A204.1 (cell line): ENCODE data around the gene SLC6A12.
"Not testable (repeated sequence)": the region's sequence is repeated elsewhere in the genome, so short reads cannot be mapped to it uniquely, and the experiment has no call there.

Source experiments
- FAIRE-seq: peaks from 2 replicates; lab custom pipeline; 2012; peaks lifted over from hg19 to GRCh38; lab: Jason Lieb, UNC

The SLC6A12 gene

DNA sequence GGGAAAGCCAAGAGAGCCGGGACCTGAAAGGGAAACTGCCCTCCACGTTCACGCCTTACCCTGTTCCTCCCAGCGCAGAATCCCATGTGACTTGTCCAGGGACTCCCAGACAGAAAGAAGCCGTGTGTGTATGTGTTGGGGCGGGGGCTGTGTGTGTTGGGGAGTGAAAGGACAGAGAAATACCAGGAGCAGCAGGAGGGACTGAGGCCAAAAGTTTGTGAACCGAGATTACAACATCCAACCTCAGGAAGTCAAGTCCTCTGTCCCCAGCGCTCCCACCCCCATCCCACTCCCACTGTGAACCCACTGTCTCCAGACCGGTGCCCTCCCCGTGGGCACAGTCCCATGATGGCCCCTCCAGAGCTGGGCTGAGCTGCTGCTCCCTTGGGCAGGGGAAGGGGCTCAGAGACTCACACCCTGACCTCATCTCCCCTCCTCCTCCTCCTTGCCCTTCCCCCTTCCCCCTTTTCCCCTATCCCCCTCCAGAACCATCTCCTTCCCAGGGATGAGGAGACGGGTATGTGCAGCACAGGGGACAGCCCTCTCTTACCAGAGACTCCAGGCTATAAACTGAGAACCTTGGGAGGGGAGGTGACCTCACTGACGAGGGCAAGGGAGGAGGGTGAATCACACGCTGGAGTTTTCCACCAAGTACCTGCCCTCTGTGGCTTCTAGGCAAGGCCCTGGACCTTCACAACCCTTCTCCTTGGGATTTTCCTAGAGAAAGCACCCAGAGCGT lies at the start of gene SLC6A12:
Gene SLC6A12 (minus strand): TSS at position 155 of the 739 bp plus-strand sequence. CDS start 4,171 bp downstream, outside the sequence.
- no peak for FAIRE-seq

DNA sequence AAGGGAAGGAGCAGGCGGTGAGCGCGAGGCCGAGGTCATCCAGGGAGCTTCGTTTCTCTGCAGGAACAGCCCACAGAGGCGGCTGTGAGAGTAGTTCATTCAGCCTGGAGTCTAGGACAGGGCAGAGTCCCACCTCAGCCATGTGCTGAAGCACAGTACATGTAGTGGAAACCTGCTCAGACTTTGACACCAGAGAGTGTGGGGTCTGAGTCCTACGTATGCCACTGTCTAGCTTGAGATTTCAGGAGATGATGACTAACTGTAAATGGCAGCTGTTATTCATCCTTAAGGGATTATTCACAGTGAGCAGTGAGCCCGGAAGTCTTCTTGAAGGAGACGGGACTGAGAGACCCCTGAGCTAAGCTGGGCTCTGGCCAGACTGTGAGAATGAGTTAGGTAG lies 49.6 kb upstream of the SLC6A12 start:
- FAIRE-seq: no peak

DNA sequence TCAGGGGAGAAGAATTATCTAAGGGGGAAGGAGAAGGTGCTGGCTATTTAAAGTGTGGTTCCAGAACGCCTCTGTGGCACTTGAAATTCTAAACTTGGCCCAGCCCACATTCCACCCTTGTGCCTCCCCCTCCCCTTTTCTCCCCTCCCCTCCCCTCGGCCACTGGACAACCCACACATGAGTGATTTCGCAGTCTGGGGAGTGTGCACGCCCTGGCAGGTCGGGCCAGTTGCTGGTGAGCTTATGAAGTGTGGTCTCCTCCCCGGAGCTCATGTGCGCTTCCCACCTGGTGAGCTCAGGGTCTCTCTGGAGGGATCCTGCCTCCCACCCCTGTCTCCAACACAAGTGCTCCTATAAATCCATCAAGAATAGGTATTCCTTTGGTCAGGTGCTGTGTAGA lies 48.9 kb upstream of the SLC6A12 start, which contains the start of gene SLC6A13:
Gene SLC6A13 (minus strand): TSS at position 20 of the 400 bp plus-strand sequence. CDS start 2,784 bp downstream, outside the sequence.
- FAIRE-seq: no peak

DNA sequence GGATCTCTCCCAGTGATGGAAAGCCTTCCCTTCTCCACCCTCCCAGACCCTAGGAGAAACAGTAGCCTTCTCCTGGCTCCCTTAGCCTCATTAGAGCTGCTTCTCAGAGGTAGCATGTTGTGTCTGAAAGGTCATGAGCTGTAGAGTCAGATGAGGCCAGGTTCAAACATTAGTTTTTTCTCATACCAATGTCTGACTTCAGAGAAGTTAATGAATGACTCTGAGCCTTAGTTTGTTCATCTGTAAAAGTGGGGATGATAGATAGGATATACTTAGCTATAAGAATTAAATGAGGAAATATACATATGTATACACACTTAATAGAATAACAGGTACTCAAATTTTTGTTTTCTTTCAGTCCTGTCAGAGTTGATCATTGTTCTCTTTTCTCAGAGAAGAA lies 48.2 kb upstream of the SLC6A12 start:
- FAIRE-seq: no peak

DNA sequence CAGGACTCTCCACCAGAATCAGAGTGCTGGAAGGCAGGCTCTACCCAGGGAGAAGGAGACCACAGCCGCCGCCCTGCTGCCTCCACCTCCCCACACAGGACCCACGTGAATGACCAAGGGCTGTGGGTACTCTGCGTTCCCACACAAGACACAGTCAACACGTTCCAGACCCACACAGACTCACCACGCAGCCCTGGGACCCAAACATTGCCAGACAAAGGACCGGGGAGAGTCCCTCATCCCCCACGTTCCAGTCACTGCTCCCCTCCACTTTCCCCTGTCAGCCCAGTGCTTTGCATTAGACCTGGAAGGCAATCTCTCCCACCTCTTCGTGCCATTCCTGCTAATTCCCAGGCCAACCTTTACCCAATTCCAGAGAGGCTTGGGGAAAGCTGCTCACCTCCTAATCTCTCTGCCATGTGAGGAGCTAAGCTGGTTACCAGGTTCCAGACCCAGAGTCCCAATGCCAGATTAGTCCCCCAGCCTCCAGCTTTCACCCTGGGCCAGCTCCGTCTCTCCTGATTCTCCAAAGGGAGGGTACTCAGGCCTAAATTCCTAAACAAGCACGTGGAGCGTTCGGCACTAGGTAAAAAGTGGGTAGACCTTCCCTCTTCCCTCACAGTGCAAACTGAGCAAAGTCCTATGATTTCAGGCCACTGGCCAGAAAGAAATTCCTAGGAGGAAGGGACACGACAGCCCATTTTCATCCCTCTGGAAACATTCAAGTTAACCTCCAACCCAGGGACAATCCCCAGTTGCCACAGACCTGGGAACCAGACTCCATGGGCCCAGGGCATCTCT lies 43.8 kb upstream of the SLC6A12 start:
- FAIRE-seq: no peak

DNA sequence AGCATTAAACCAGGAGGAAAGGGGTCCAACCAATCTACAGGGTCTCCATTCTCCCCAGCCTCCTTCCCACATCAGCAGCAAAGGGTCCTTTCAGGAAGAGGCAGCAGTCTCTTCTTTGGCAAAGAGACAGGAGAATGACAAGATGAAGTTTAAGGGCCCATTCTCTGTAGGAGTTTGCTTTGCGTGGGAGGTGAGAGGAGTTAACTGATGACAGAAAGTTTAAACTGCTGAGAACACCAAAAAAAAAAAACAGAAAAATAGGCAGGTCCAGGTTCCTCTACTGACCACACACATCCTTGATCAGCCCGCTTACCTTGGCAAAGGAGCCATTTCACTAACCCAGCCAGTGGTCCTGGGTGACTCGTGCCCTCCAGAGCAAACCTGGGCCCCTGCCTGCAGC lies 43.0 kb upstream of the SLC6A12 start:
- no peak for FAIRE-seq

DNA sequence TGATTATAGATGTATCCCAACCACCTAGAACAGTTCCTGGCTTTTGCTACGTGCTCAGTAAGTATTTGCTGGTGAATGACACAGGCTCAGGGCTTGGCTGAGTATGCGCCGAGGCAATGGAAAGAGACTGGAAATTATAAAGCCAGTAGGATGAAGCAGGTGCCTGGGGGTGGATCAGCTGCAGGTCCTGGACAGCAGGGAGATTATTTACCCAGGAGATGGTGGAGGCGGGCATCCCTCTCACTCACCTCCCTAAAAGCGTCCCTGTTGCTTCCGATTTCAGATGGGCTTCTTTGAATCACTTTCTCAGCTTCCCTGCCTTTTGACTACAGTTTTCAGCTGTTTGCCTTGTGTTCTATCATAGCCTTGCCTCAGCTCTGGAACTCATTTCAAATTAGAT lies 42.3 kb upstream of the SLC6A12 start:
- FAIRE-seq: no peak

DNA sequence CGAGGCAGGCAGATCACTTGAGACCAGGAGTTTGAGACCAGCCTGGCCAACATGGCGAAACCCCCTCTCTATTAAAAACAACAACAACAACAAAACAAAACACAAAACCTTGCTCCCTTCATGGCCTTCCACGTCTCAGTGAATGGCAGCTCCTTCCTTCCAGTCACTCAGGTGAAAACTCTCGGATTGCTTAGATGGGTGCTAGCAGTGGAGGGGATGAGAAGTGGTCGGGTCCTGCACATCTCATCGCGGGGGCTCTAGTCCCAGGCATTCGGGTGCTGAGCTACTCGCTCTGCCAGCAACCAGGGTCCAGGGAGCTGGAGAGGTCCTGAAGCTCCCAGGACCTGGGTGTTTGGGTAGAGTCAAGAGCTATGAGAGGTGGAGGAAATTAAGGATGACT lies 41.0 kb upstream of the SLC6A12 start:
- FAIRE-seq: no peak

DNA sequence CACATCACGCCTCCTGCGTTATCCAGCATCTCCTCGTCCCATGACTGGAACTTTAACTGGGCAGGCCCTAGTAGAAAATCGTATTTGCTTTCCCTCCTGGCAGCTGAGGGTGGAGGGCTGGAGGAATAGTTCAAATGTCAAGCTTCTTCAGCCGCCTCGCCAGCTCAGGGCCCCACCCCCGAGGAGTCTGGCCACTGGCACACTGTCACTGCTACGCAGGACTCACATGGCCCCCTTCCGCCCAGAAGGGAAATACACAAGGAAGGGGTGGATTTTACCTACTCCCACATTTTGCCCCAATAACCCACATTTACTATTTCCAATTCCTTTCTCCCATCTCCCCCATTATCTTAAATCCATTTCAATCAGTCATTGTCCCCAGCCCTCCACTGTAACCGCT lies 40.1 kb upstream of the SLC6A12 start:
- no peak for FAIRE-seq

DNA sequence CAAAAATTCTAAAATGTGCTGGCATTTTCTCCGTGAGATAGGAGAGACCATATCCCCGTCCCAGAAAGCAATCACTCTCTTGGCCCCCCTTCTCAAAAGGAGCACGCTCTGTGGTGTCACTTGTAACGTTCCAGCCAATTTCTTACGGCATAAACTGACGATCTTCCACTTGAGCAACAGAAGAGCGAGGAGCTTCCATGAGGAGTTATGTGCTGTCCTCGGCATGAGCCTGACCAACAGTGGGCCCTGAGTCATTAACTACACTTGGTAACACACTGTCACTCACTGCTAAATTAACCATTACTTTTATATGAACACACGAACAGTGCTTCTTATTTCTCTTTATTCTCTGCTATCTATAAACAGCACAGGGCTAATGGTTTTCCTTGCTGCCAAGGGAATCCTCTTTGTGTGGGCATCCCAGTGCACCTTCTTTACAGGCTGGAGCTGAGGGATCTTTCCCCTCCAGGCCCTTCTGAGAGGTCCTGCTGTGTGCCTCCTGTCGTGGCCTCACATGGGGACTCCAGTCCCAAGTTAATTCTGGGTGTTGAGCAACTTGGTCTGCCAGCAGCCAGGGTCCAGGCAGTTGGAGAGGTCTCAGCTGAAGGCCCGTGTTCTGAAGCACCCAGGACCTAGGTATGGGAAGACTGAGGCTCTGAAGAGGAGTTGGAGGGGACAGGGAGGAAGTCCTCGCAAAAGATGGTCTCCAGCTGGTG lies 39.3 kb upstream of the SLC6A12 start:
- FAIRE-seq: no peak

DNA sequence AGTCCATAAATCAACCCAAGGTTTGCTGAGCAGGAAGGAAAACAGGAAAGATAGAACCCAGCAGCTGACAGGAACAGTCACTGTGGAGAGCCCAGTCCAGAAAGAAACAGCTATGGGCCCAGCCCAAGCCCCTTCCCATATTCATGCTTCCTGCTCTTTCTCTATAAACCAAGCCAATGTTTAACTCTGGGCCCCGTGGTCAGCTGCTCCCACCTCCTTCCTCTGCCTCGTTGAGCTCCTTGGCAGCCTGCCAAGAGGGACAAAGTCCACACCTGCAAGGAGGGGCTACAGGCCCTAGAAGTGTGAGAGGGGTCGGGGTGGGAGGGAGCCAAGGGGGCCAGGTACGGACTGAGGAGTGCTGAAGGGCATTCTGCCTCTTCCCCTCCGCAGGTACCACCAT lies 38.7 kb upstream of the SLC6A12 start:
- no peak for FAIRE-seq

DNA sequence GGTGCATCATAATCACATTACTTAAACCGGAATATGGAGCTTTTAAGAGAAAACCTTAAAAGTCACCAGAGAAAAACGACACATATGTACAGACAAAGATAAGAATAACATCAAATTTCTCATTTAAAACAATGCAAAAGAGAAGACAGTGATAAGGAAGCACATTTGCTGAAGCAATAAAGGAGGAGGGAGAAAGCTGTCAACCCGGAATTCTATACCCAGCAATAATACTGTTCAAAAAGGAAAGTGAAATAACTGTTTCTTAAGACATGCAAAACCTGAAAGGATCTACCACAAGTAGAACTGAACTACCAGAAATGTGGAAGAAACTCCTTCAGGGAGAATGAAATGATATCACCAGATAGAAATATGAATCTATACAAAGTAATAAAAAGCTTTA lies 33.3 kb upstream of the SLC6A12 start:
- no peak for FAIRE-seq

DNA sequence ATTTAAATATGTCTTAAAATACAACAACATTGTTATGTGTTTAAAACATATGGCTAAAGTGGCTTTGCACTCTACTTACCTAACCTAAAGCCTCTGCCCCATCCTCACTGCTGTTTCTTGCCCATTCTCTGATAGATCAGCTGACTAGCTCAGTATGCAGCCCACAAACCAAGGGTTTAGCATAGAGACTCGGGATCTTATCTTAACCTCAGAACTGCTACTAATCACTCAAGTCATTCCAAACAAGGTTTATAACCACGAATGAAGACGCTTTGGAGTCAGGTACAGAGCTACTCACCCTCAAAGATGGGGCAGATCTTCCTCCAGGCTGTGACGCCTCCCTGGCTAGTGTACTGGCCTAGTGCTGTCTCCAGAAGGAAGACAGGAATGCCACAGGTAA lies 29.4 kb upstream of the SLC6A12 start:
- no peak for FAIRE-seq

DNA sequence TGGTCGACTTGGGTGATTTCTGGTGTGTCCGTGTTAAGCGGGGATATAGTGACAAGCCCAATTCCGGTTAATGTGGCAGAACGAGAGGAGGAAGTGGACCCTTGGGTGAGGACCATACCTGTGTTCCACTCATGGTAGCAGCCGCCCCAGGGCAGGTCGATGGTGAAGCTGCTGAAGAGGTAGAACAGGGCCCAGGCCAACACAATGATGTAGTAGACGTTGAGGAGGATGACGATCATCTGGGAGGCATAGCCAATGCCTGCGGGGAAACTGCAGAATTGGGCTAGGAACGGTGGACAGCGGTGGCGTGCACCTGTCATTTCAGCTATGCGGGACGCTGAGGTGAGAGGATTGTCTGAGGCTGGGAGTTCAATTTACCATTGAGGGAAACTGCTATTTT lies 28.5 kb upstream of the SLC6A12 start:
- FAIRE-seq: no peak

DNA sequence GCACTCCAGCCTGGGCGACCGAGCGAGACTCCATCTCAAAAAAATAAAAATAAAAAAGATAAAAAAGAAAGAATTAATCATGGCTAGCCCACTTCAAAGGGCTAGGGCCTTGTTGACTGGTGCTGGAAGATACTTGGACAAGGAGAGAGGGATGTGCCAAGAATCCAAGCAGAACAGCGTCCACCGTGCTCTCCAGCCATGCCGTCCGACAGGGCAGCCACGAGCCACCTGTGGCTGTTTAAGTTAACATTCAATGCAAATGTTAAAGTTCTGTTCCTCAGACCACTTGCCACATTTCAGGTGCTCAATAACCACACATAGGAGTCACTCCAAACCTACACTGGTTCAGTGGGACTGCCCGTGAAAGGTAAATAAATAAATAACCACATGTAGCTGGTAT lies 27.3 kb upstream of the SLC6A12 start:
- FAIRE-seq: no peak

DNA sequence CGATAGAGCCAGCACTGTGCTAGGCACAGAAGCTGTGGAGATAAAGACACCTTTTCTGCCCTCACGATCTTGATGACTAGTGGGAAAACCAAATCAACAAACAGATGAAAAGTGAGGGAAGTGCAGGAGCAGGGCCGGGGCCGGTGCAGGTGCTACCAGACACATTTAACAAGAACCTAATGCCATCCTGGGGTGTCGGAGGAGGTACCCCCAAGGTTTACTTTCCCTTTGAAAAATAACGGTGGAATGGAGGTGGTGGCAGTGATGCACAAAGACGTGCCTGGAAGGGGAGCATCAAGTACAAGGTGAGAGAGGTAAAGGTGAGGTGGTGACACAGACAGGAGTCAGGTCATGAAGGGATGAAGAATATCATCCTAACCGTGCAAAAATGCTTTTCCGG lies 26.6 kb upstream of the SLC6A12 start:
- no peak for FAIRE-seq

DNA sequence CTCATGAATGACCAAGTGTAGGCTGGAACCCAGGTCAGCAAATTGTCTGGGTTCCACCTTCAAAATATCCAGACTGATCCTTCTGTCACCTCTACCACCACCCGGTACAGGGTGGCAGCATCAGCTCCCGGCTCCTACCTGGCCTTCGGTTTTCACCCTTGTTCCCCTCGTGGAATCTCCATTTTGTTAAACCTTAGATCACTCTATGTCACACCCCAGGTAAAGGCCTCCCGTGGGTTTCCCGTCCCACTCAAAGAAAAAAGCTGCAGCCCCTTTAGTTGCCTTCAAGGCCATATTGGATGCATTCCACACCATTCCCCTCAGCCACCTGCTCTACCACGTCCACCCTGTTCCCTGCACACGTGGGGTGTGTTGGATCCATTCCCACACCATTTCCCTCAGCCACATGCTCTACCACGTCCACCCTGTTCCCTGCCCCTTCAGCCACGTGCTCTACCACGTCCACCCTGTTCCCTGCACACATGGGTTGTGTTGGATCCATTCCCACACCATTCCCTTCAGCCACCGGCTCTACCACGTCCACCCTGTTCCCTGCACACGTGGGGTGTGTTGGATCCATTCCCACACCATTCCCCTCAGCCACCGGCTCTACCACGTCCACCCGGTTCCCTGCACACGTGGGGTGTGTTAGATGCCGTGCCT lies 24.9 kb upstream of the SLC6A12 start:
- no peak for FAIRE-seq

DNA sequence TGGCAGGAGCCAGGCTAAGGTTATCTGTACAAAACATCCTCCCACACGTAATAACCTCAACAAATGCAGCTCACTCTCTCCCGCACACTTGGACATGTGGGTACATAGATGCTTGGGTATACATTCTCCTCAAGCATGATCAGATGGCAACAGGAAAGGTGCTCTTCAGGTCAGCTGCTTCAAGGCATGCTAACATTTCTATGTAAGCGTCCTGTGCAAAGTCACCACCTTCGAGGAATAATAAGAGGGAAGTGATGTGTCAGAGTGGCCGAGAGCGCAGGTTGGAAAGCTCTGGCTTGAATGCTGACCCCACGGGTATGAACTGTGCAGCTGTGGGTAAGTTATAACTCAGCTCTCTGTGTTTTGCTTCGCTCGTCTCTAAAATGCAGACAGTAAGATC lies 24.2 kb upstream of the SLC6A12 start:
- FAIRE-seq: no peak

DNA sequence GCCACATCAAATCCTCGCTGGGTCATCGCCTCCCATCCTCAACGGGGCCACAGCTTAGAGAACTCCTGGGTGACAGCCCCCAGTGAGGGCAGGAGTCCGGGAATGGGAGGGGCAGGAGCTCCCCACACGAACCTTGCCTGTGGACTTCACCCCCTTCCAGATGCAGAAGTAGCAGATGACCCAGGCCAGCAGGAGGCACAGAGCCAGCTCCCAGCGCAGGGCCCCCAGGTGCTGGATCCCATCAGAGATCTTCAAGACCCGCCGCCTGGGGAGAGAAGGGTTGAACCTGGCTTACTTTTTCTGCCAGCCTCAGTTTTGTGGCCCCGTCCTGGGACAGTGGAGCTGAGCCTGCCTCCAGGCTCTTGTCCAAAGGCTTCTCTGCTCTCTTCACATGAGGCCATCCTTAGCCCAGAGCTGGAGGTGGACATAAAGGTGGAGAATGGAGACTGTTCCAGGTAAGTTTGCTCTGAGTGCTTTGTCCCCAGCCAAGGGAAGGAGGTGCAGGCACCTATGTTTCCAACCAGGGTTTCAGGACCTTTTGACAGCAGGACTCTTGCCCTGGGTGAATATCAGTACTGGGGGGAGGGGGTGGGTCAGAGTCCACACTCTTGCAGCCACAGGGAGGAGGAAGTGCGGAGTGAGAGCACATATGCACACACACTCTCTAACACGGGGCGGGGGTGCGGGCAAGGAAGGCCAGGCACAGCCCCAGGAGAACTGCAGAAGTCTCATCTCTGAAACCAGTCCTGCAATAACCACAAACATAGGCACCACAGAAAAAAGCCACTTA lies 23.3 kb upstream of the SLC6A12 start:
- FAIRE-seq: no peak

DNA sequence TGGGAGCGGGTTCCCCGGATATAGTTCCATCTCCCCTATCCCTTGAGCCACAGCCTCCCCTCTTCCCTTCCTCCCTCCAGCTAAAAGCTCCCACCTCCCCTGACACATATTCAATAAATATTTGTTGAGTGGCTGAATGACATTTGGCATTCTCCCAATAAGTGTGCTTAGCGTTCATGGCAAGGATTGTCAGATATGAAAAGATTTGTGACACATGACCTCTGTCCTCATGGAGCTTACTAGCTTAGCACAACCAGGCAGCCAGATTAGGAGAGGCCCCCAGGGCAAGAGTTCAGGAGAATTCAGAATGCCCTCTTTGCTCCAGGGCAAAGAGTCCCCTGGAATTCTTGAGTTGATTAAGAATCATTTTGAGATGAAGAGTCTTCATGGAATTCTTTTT lies 22.5 kb upstream of the SLC6A12 start:
- no peak for FAIRE-seq

DNA sequence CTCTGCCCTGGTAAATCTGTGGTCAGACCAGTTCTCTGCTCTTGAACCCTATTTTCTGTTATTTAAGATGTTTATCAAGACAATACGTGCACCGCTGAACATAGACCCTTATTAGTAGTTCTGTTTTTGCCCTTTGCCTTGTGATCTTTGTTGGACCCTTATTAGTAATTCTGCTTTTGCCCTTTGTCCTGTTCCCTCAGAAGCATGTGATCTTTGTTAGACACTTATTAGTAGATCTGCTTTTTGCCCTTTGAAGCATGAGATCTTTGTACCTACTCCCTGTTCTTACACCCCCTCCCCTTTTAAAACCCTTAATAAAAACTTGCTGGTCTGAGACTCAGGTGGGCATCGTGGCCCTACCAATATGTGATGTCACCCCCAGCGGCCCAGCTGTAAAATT lies 22.0 kb upstream of the SLC6A12 start:
- FAIRE-seq: not testable (repeated sequence)
